Keratinocyte (primary cell): ENCODE results near the gene WBP4.

Experiments
- EZH2 ChIP-seq: IDR thresholded peaks from one replicate; pipeline ENCODE4 v1.6.1; 2012; ENCODE audit warnings: inconsistent platforms, mild to moderate bottlenecking, low read length, moderate library complexity
- TF ChIP-seq, protein P1 (sequence below), 3 experiments: IDR thresholded peaks in 1 of 3; conservative IDR thresholded peaks in 1 of 3; optimal IDR thresholded peaks in 1 of 3; 2 replicates in 2 of 3; 3 replicates in 1 of 3; pipeline versions ENCODE3 to v1.5.1; 2011; ENCODE audit warnings: low read length in 3 of 3, mild to moderate bottlenecking in 3 of 3, moderate library complexity in 2 of 3, control low read depth in 1 of 3, inconsistent platforms in 1 of 3; ENCODE audit not compliant: insufficient read depth in 2 of 3; ENCODE audit errors: extremely low read depth in 1 of 3

GRCh38 chr13:41130356-41130755, 69.0 kb downstream of the WBP4 start:
- TF ChIP-seq, protein P1, sequence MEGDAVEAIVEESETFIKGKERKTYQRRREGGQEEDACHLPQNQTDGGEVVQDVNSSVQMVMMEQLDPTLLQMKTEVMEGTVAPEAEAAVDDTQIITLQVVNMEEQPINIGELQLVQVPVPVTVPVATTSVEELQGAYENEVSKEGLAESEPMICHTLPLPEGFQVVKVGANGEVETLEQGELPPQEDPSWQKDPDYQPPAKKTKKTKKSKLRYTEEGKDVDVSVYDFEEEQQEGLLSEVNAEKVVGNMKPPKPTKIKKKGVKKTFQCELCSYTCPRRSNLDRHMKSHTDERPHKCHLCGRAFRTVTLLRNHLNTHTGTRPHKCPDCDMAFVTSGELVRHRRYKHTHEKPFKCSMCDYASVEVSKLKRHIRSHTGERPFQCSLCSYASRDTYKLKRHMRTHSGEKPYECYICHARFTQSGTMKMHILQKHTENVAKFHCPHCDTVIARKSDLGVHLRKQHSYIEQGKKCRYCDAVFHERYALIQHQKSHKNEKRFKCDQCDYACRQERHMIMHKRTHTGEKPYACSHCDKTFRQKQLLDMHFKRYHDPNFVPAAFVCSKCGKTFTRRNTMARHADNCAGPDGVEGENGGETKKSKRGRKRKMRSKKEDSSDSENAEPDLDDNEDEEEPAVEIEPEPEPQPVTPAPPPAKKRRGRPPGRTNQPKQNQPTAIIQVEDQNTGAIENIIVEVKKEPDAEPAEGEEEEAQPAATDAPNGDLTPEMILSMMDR (optimal IDR thresholded peaks at IDR 0.05 in 1 of 3, IDR thresholded peaks at IDR 0.05 in 1 of 3, conservative IDR thresholded peaks at IDR 0.05 in 1 of 3; ENCODE audit: extremely low read depth in 1 of 3, insufficient read depth in 2 of 3, low read length in 3 of 3) = no peak
- no peak for TF ChIP-seq EZH2
